H1 (cell line): Measurements from ENCODE around the gene KYNU.

ENCODE experiments used
- PHF8 ChIP-seq: fragments of 200-600 bp; sonication (generic); conservative IDR thresholded peaks from 2 replicates; pipeline ENCODE4 v1.7.1; 2012; ENCODE audit warnings: low read depth, mild to moderate bottlenecking, inconsistent platforms, low read length, moderate library complexity
- SIRT6 ChIP-seq: IDR thresholded peaks from one replicate; pipeline ENCODE4 v1.7.1; 2012; ENCODE audit warnings: low read length, inconsistent platforms
- ZNF274 ChIP-seq: IDR thresholded peaks from 2 replicates; pipeline ENCODE4 v1.7.0; 2012; ENCODE audit warnings: low read length, borderline replicate concordance; ENCODE audit errors: extremely low read depth
- TF ChIP-seq, protein P1 (sequence below), 3 experiments: IDR thresholded peaks; 1 replicate in 2 of 3; 2 replicates in 1 of 3; pipeline versions ENCODE4 v1.5.1 to v1.6.1; 2011; ENCODE audit warnings: low read length in 3 of 3, mild to moderate bottlenecking in 3 of 3, inconsistent platforms in 2 of 3, low read depth in 1 of 3, moderate library complexity in 1 of 3; ENCODE audit not compliant: insufficient read depth in 1 of 3; ENCODE audit errors: control extremely low read depth in 1 of 3

GRCh38 chr2:142936629-142937028 is 59.2 kb downstream of the KYNU start:
- no peak for TF ChIP-seq SIRT6
- TF ChIP-seq PHF8, result no peak
- no peak for TF ChIP-seq ZNF274
- TF ChIP-seq, protein P1, sequence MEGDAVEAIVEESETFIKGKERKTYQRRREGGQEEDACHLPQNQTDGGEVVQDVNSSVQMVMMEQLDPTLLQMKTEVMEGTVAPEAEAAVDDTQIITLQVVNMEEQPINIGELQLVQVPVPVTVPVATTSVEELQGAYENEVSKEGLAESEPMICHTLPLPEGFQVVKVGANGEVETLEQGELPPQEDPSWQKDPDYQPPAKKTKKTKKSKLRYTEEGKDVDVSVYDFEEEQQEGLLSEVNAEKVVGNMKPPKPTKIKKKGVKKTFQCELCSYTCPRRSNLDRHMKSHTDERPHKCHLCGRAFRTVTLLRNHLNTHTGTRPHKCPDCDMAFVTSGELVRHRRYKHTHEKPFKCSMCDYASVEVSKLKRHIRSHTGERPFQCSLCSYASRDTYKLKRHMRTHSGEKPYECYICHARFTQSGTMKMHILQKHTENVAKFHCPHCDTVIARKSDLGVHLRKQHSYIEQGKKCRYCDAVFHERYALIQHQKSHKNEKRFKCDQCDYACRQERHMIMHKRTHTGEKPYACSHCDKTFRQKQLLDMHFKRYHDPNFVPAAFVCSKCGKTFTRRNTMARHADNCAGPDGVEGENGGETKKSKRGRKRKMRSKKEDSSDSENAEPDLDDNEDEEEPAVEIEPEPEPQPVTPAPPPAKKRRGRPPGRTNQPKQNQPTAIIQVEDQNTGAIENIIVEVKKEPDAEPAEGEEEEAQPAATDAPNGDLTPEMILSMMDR (IDR thresholded peaks at IDR 0.05; ENCODE audit: control extremely low read depth in 1 of 3, insufficient read depth in 1 of 3, low read depth in 1 of 3, low read length in 3 of 3), result no peak
